IMR-90 (cell line): Measurements from ENCODE around the gene CPA4. TPM values are rescaled to one million over a fixed set of nuclear protein-coding genes. Genes with fewer than 3 reads are reported as not detected.

Source experiments
- ATAC-seq: fragments of 200-7000 bp; cut with Tn5 transposase; 2 replicates; pipeline ENCODE4 v1.9.1; 2020; ENCODE audit warnings: low read depth, mild to moderate bottlenecking, moderate library complexity
- BruUV-seq: library from RNA; stranded (reverse); fragments of 400-500 nt; replicated peaks from 2 replicates; lab custom pipeline; 2021; lab: Mats Ljungman, UMichigan
- CTCF ChIA-PET: fragments of 300-600 bp; formaldehyde crosslinking; extraction: SDS; loops from one replicate; lab custom pipeline; 2021; ENCODE audit warnings: antibody characterized with exemption; lab: Yijun Ruan, JAX
- POLR2A ChIA-PET: fragments of 300-600 bp; sonication (Branson Sonifier 250); formaldehyde crosslinking; loops from one replicate; lab custom pipeline; 2022; ENCODE audit warnings: antibody characterized with exemption; ENCODE audit not compliant: unreplicated experiment; lab: Charles Lee
- DNase-seq: peaks from one replicate; pipeline ENCODE4 v3.0.0; 2013
- H2AFZ ChIP-seq: replicated peaks from 2 replicates; pipeline ENCODE3; 2013; ENCODE audit warnings: low read length, mild to moderate bottlenecking; ENCODE audit not compliant: poor library complexity
- H2AK5ac ChIP-seq: 2 replicates; pipeline ENCODE4 v1.6.1; 2013; ENCODE audit warnings: low read depth, low read length, inconsistent platforms
- H2AK9ac ChIP-seq: replicated peaks from 2 replicates; pipeline ENCODE3; 2013; ENCODE audit warnings: mild to moderate bottlenecking, low read depth, low read length, moderate library complexity; ENCODE audit not compliant: poor library complexity
- H2BK120ac ChIP-seq: 2 replicates; pipeline ENCODE4 v1.6.1; 2013; ENCODE audit warnings: low read depth, low read length, inconsistent platforms
- H2BK15ac ChIP-seq: 3 replicates; pipeline ENCODE4 v1.6.1; 2013; ENCODE audit warnings: low read depth, low read length, inconsistent platforms
- H2BK20ac ChIP-seq: 2 replicates; pipeline ENCODE4 v1.6.1; 2013; ENCODE audit warnings: low read depth, mild to moderate bottlenecking, inconsistent platforms, low read length, moderate library complexity
- H2BK5ac ChIP-seq: 2 replicates; pipeline ENCODE4 v1.6.1; 2013; ENCODE audit warnings: mild to moderate bottlenecking, low read depth, low read length, inconsistent platforms; ENCODE audit not compliant: poor library complexity, severe bottlenecking
- H3K14ac ChIP-seq: replicated peaks from 2 replicates; pipeline ENCODE4 v1.6.1; 2013; ENCODE audit warnings: low read depth, low read length, inconsistent platforms
- H3K18ac ChIP-seq: 2 replicates; pipeline ENCODE4 v1.6.1; 2013; ENCODE audit warnings: low read depth, low read length, control low read depth
- H3K23ac ChIP-seq: 2 replicates; pipeline ENCODE4 v1.6.1; 2013; ENCODE audit warnings: low read depth, low read length, inconsistent platforms
- H3K27ac ChIP-seq: 2 replicates; pipeline ENCODE4 v1.5.1; 2013; ENCODE audit warnings: mild to moderate bottlenecking, control low read depth, low read length; ENCODE audit not compliant: insufficient read depth
- H3K27me3 ChIP-seq: 2 replicates; pipeline ENCODE4 v1.6.1; 2013; ENCODE audit warnings: low read length; ENCODE audit not compliant: control insufficient read depth, insufficient read depth
- H3K36me3 ChIP-seq: 2 replicates; pipeline ENCODE4 v1.6.1; 2013; ENCODE audit warnings: low read length, mixed read lengths; ENCODE audit not compliant: control insufficient read depth, insufficient read depth
- H3K4ac ChIP-seq: 2 replicates; pipeline ENCODE4 v1.6.1; 2013; ENCODE audit warnings: low read depth, low read length, inconsistent platforms
- H3K4me1 ChIP-seq: 2 replicates; pipeline ENCODE4 v1.6.1; 2013; ENCODE audit warnings: low read length, mixed read lengths; ENCODE audit not compliant: control insufficient read depth, insufficient read depth
- H3K4me2 ChIP-seq: 2 replicates; pipeline ENCODE4 v1.6.1; 2013; ENCODE audit warnings: low read depth, mild to moderate bottlenecking, control low read depth, low read length, moderate library complexity
- H3K4me3 ChIP-seq: 2 replicates; pipeline ENCODE4 v1.5.1; 2013; ENCODE audit warnings: low read depth, mild to moderate bottlenecking, control low read depth, low read length, moderate library complexity; ENCODE audit not compliant: insufficient read depth
- H3K56ac ChIP-seq: 2 replicates; pipeline ENCODE4 v1.6.1; 2013; ENCODE audit warnings: low read length, inconsistent platforms; ENCODE audit not compliant: insufficient read depth; ENCODE audit errors: extremely low read depth
- H3K79me1 ChIP-seq, 2 experiments: 2 replicates each; pipeline ENCODE4 v1.6.1; 2013; ENCODE audit warnings: low read length in 2 of 2, inconsistent platforms in 1 of 2, low read depth in 1 of 2
- H3K9ac ChIP-seq: 2 replicates; pipeline ENCODE4 v1.6.1; 2013; ENCODE audit warnings: low read depth, low read length, control low read depth
- H3K9me1 ChIP-seq: 2 replicates; pipeline ENCODE4 v1.6.1; 2013; ENCODE audit warnings: low read length, inconsistent platforms; ENCODE audit not compliant: insufficient read depth
- H3K9me3 ChIP-seq: 2 replicates; pipeline ENCODE4 v1.6.1; 2013; ENCODE audit warnings: low read length; ENCODE audit not compliant: control insufficient read depth, insufficient read depth
- H4K20me1 ChIP-seq: 2 replicates; pipeline ENCODE4 v1.6.1; 2013; ENCODE audit warnings: low read length, inconsistent platforms; ENCODE audit not compliant: insufficient read depth
- H4K5ac ChIP-seq: 2 replicates; pipeline ENCODE4 v1.6.1; 2013; ENCODE audit warnings: mild to moderate bottlenecking, low read depth, low read length, control low read depth
- H4K8ac ChIP-seq, 2 experiments: 2 replicates each; pipeline ENCODE4 v1.6.1; 2013; ENCODE audit warnings: low read depth in 2 of 2, low read length in 2 of 2, control low read depth in 1 of 2, inconsistent platforms in 1 of 2
- H4K91ac ChIP-seq: 2 replicates; pipeline ENCODE4 v1.6.1; 2013; ENCODE audit warnings: low read depth, low read length, inconsistent platforms; ENCODE audit not compliant: insufficient read depth
- BHLHE40 ChIP-seq: fragments of 150-350 bp; IDR thresholded peaks from 2 replicates; pipeline ENCODE4 v1.6.1; 2016; ENCODE audit warnings: mild to moderate bottlenecking, low read depth, low read length
- CEBPB ChIP-seq: IDR thresholded peaks from 2 replicates; pipeline ENCODE4 v1.6.1; 2012; ENCODE audit warnings: low read depth, low read length, improper control_type of control experiment
- CHD1 ChIP-seq: IDR thresholded peaks from 2 replicates; pipeline ENCODE4 v1.6.1; 2012; ENCODE audit warnings: low read depth, low read length, improper control_type of control experiment
- FOS ChIP-seq: fragments of 150-350 bp; IDR thresholded peaks from 2 replicates; pipeline ENCODE4 v1.6.1; 2016; ENCODE audit warnings: low read depth, low read length
- MAFK ChIP-seq: IDR thresholded peaks from 2 replicates; pipeline ENCODE4 v1.6.1; 2012; ENCODE audit warnings: low read depth, low read length, improper control_type of control experiment
- MAZ ChIP-seq: IDR thresholded peaks from 2 replicates; pipeline ENCODE4 v1.6.1; 2012; ENCODE audit warnings: low read depth, mild to moderate bottlenecking, low read length, improper control_type of control experiment, moderate library complexity, borderline replicate concordance
- MXI1 ChIP-seq: IDR thresholded peaks from 2 replicates; pipeline ENCODE4 v1.6.1; 2012; ENCODE audit warnings: low read depth, mild to moderate bottlenecking, low read length, moderate library complexity, borderline replicate concordance
- NFE2L2 ChIP-seq: fragments of 150-350 bp; IDR thresholded peaks from 2 replicates; pipeline ENCODE4 v1.6.1; 2016; ENCODE audit warnings: low read depth, mild to moderate bottlenecking, low read length
- POLR2A ChIP-seq: IDR thresholded peaks from 2 replicates; pipeline ENCODE4 v1.6.1; 2012; ENCODE audit warnings: mild to moderate bottlenecking, low read depth, low read length
- RAD21 ChIP-seq: IDR thresholded peaks from 2 replicates; pipeline ENCODE4 v1.6.1; 2012; ENCODE audit warnings: low read length, improper control_type of control experiment
- RCOR1 ChIP-seq: IDR thresholded peaks from 2 replicates; pipeline ENCODE4 v1.6.1; 2012; ENCODE audit warnings: mild to moderate bottlenecking, low read length, improper control_type of control experiment; ENCODE audit not compliant: insufficient replicate concordance
- WGBS, 2 experiments: methylation state at CpG; one replicate each; pipeline versions ENCODE4 v1.1.5 to v1.1.7; 2013; ENCODE audit warnings: missing lambda C conversion rate in 2 of 2; ENCODE audit not compliant: insufficient read length in 1 of 2; ENCODE audit errors: extremely low coverage in 2 of 2; 5-methylcytosine and 5-hydroxymethylcytosine counted together
- dilution Hi-C: fragments of 300-500 bp; cut with HindIII; formaldehyde crosslinking; loops from one replicate; pipeline ENCODE4 v1.14.3; 2018; ENCODE audit warnings: low sequenced_read_pairs; ENCODE audit not compliant: unreplicated experiment
- in situ Hi-C: fragments of 300-500 bp; cut with MboI; formaldehyde crosslinking; loops from 3 replicates; pipeline ENCODE4 v1.14.3; 2019; ENCODE audit warnings: low sequenced_read_pairs, inconsistent platforms, mixed read lengths
- intact Hi-C: fragments of 100-400 bp; cut with micrococcal nuclease; formaldehyde crosslinking; loops from 2 replicates; pipeline ENCODE4 v1.10.0; 2022
- polyA plus RNA-seq, 3 experiments: library from polyadenylated mRNA; depleted of rRNA; stranded (reverse); fragments of >200 nt; gene quantifications; 2 replicates each; pipeline ENCODE4 v1.2.3, GENCODE V29; 2012; ENCODE audit warnings: low replicate concordance in 1 of 3
- total RNA-seq: library from RNA; depleted of rRNA; stranded (reverse); fragments of >200 nt; gene quantifications from 2 replicates; pipeline ENCODE4 v1.2.3, GENCODE V29; 2012
- TF ChIP-seq, protein P1 (sequence below): conservative IDR thresholded peaks from 2 replicates; pipeline ENCODE4 v1.5.1; 2012; ENCODE audit warnings: mild to moderate bottlenecking, low read depth, low read length, improper control_type of control experiment

The CPA4 gene
- total and polyA plus RNA-seq, 2 of the 4 experiments (the other 2 are of a cell fraction) = 316 to 365 TPM

DNA sequence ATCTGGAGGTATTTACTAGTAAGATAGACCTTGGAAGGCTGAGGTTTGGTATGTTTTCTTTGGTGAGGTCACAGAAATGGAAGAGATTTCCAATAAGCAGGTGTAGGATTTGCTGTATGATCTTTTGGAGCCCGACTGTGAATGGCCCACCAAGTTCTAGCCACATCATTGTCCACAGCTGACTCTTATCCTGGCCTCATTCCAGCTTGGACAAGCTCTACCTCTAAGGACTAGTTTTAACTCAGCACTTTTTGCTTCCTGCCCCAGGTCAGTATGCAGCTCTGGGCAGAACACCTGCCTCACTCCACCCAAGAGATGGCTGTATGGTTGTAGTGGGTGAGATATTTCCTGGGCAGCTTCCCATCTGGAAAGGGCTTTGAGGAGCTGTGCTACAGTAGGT, 6.1 kb upstream of the CPA4 start:
- BruUV-seq = no TSS peak
- Histone ChIP-seq H3K36me3 (no peaks in the 10 kb centered on the region), H3K4me1 (peaks cover 6% of the 10 kb centered on the region; the same call in 1 of the 2 replicates), H4K8ac (no peak overlapping the region), H2AFZ (no peak overlapping the region), H3K9me3 (no peaks in the 10 kb centered on the region), H4K91ac (no peak overlapping the region), H2AK9ac (no peak overlapping the region), H3K18ac (no peak overlapping the region), H3K27me3 (no peaks in the 10 kb centered on the region), H2BK120ac (0 out of 2 replicates have a peak overlapping the region, but pooled peaks have one; percentile 52), H2BK5ac (no peak overlapping the region), H3K4me2 (no peak overlapping the region), H2BK20ac (0 out of 2 replicates have a peak overlapping the region, but pooled peaks have one; percentile 67), H4K20me1 (no peaks in the 10 kb centered on the region), H3K9ac (no peak overlapping the region), H3K14ac (no peak overlapping the region), H3K4ac (no peak overlapping the region), H3K56ac (no peak overlapping the region), H4K5ac (no peak overlapping the region), H3K4me3 (no peak overlapping the region), H3K79me1 (0 out of 4 replicates have a peak, but pooled peaks cover 0 to 3% of the 10 kb centered on the region in 2 experiments), H3K23ac (no peak overlapping the region), H3K27ac (no peak overlapping the region), H2AK5ac (no peak overlapping the region), H2BK15ac (no peak overlapping the region), H3K9me1 (peaks cover 14% of the 10 kb centered on the region)
- dilution Hi-C loops (no loop called here), in situ Hi-C loops (no loop called here), intact Hi-C loops (no loop called here)
- TF ChIP-seq MXI1 = no peak
- TF ChIP-seq MAFK = no peak
- no peak for TF ChIP-seq RCOR1
- TF ChIP-seq MAZ = no peak
- TF ChIP-seq BHLHE40 = no peak
- TF ChIP-seq, protein P1, sequence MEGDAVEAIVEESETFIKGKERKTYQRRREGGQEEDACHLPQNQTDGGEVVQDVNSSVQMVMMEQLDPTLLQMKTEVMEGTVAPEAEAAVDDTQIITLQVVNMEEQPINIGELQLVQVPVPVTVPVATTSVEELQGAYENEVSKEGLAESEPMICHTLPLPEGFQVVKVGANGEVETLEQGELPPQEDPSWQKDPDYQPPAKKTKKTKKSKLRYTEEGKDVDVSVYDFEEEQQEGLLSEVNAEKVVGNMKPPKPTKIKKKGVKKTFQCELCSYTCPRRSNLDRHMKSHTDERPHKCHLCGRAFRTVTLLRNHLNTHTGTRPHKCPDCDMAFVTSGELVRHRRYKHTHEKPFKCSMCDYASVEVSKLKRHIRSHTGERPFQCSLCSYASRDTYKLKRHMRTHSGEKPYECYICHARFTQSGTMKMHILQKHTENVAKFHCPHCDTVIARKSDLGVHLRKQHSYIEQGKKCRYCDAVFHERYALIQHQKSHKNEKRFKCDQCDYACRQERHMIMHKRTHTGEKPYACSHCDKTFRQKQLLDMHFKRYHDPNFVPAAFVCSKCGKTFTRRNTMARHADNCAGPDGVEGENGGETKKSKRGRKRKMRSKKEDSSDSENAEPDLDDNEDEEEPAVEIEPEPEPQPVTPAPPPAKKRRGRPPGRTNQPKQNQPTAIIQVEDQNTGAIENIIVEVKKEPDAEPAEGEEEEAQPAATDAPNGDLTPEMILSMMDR = no peak
- TF ChIP-seq RAD21 = no peak
- no peak for TF ChIP-seq POLR2A
- TF ChIP-seq FOS = no peak
- TF ChIP-seq NFE2L2 = no peak
- no peak for TF ChIP-seq CEBPB
- TF ChIP-seq CHD1 = no peak
- ATAC-seq = no peak
- WGBS, 2 experiments = no CpG with 5 or more reads among the region's 1 CpG
- CTCF ChIA-PET = interaction anchor here (0.7 kb wide), 1 partner anchor 13 kb away, joined by 7 read pairs; no protein-coding TSS in a partner anchor
- POLR2A ChIA-PET = no interaction called here
- peak; percentile 41 for DNase-seq
